ENCODE data around the gene PCDHA4. TPM values are rescaled to one million over a fixed set of nuclear protein-coding genes. Genes with fewer than 3 reads are reported as not detected.

PCDHA4 gene
- total RNA-seq, 1 experiment from 2014 or later = 3.1 TPM

DNA sequence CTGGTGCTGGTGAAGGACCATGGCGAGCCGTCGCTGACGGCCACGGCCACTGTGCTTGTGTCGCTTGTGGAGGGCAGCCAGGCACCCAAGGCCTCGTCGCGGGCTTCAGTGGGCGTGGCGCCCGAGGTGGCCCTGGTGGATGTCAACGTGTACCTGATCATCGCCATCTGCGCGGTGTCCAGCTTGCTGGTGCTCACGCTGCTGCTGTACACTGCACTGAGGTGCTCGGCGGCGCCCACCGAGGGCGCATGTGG lies 51.0 kb downstream of the PCDHA4 start:
- H3K9me3 ChIP-seq (ENCODE audit: control insufficient read depth, insufficient read depth, low read depth, low read length) = no peaks in the 10 kb centered on the region
- intact Hi-C loops (cut with micrococcal nuclease; ENCODE audit: unreplicated experiment) (no loop called here), in situ Hi-C loops (cut with HindIII; ENCODE audit: low pct_unique_long_range_greater_than_20kb, low sequenced_read_pairs) (no loop called here)
- no peaks in the 10 kb centered on the region for H3K27me3 ChIP-seq (ENCODE audit: control insufficient read depth, insufficient read depth, low read length)
- no TSS peak for BruUV-seq (replicated peaks)
- no peak overlapping the region for H3K4me3 ChIP-seq (ENCODE audit: low read depth in 2 of 2, low read length in 2 of 2)
- DNase-seq (ENCODE audit: low read depth, low spot score) (no peak), ATAC-seq (no peak)
- no peaks in the 10 kb centered on the region for H3K36me3 ChIP-seq (ENCODE audit: control insufficient read depth, insufficient read depth, low read length)
- ChIA-PET POLR2A (no interaction called here), CTCF (no interaction called here)
- H3K27ac ChIP-seq (ENCODE audit: low read length) = no peak overlapping the region
- TF ChIP-seq REST (IDR thresholded peaks at IDR 0.05; ENCODE audit: insufficient read depth in 1 of 2, low read depth in 2 of 2, low read length in 1 of 2) (no peak), TCF7L2 (IDR thresholded peaks at IDR 0.05; ENCODE audit: low read depth, low read length) (no peak)
- H3K4me1 ChIP-seq (ENCODE audit: control insufficient read depth, insufficient read depth, low read length) = no peaks in the 10 kb centered on the region

- H3K4me3 ChIP-seq (ENCODE audit: low read depth in 2 of 2, low read length in 2 of 2) = no peak overlapping the region
- BruUV-seq (replicated peaks) = no TSS peak
- ChIA-PET CTCF (interaction anchor here (1.4 kb wide), 1 partner anchor 21 kb away, joined by 3 read pairs; no protein-coding TSS in a partner anchor), POLR2A (no interaction called here)
- H3K27me3 ChIP-seq (ENCODE audit: control insufficient read depth, insufficient read depth, low read length) = no peaks in the 10 kb centered on the region
- H3K9me3 ChIP-seq (ENCODE audit: control insufficient read depth, insufficient read depth, low read depth, low read length) = no peaks in the 10 kb centered on the region
- H3K27ac ChIP-seq (ENCODE audit: low read length) = no peak overlapping the region
- in situ Hi-C loops (cut with HindIII; ENCODE audit: low pct_unique_long_range_greater_than_20kb, low sequenced_read_pairs) (no loop called here), intact Hi-C loops (cut with micrococcal nuclease; ENCODE audit: unreplicated experiment) (no loop called here)
- TF ChIP-seq CTCF (IDR thresholded peaks at IDR 0.05) (no peak), POLR2AphosphoS5 (IDR thresholded peaks at IDR 0.05; ENCODE audit: low read depth, low read length) (no peak), SIN3A (IDR thresholded peaks at IDR 0.05; ENCODE audit: borderline replicate concordance, insufficient read depth, low read depth, low read length) (no peak), REST (IDR thresholded peaks at IDR 0.05; ENCODE audit: insufficient read depth in 1 of 2, low read depth in 2 of 2, low read length in 1 of 2) (no peak), TCF7L2 (IDR thresholded peaks at IDR 0.05; ENCODE audit: low read depth, low read length) (no peak)
- no peaks in the 10 kb centered on the region for H3K4me1 ChIP-seq (ENCODE audit: control insufficient read depth, insufficient read depth, low read length)
- no peak for DNase-seq (ENCODE audit: low read depth, low spot score)
- no peak for ATAC-seq
- no peaks in the 10 kb centered on the region for H3K36me3 ChIP-seq (ENCODE audit: control insufficient read depth, insufficient read depth, low read length)
These were observed 55.8 kb downstream of the PCDHA4 start for GRCh38 chr5:140862441-140863295.

Other genes starting within 250 kb of the PCDHA4 start
- gene SRA1, start 249.6 kb upstream of the PCDHA4 start, total RNA-seq (2021; ENCODE audit: unreplicated experiment) = 52.0 TPM
- 28.6 TPM for gene APBB3, start 242.5 kb upstream of the PCDHA4 start, total RNA-seq (2021; ENCODE audit: unreplicated experiment)
- 96.7 TPM for gene SLC35A4, start 242.2 kb upstream of the PCDHA4 start, total RNA-seq (2021; ENCODE audit: unreplicated experiment)
- 2.5 TPM for gene CD14, start 173.9 kb upstream of the PCDHA4 start, total RNA-seq (2021; ENCODE audit: unreplicated experiment)
- gene TMCO6, start 167.6 kb upstream of the PCDHA4 start, total RNA-seq (2021; ENCODE audit: unreplicated experiment) = 18.9 TPM
- 81.7 TPM for gene NDUFA2, start 159.4 kb upstream of the PCDHA4 start, total RNA-seq (2021; ENCODE audit: unreplicated experiment)
- gene IK, start 159.2 kb upstream of the PCDHA4 start, total RNA-seq (2021; ENCODE audit: unreplicated experiment) = 98.2 TPM
- 49.2 TPM for gene WDR55, start 142.2 kb upstream of the PCDHA4 start, total RNA-seq (2021; ENCODE audit: unreplicated experiment)
- 1.8 TPM for gene DND1, start 133.5 kb upstream of the PCDHA4 start, total RNA-seq (2021; ENCODE audit: unreplicated experiment)
- 76.4 TPM for gene HARS1, start 115.7 kb upstream of the PCDHA4 start, total RNA-seq (2021; ENCODE audit: unreplicated experiment)
- 44.1 TPM for gene HARS2, start 115.6 kb upstream of the PCDHA4 start, total RNA-seq (2021; ENCODE audit: unreplicated experiment)
- gene ZMAT2, start 106.6 kb upstream of the PCDHA4 start, total RNA-seq (2021; ENCODE audit: unreplicated experiment) = 62.2 TPM
- gene PCDHA1, start 20.9 kb upstream of the PCDHA4 start, total RNA-seq (2021; ENCODE audit: unreplicated experiment) = not detected
- not detected for gene PCDHA2, start 12.2 kb upstream of the PCDHA4 start, total RNA-seq (2021; ENCODE audit: unreplicated experiment)
- gene PCDHA3, start 6.0 kb upstream of the PCDHA4 start, total RNA-seq (2021; ENCODE audit: unreplicated experiment) = not detected
- gene PCDHA5, start 14.5 kb downstream of the PCDHA4 start, total RNA-seq (2021; ENCODE audit: unreplicated experiment) = 0.10 TPM
- 0.31 TPM for gene PCDHA6, start 20.9 kb downstream of the PCDHA4 start, total RNA-seq (2021; ENCODE audit: unreplicated experiment)
- gene PCDHA7, start 27.2 kb downstream of the PCDHA4 start, total RNA-seq (2021; ENCODE audit: unreplicated experiment) = 0.15 TPM
- 0.10 TPM for gene PCDHA8, start 34.1 kb downstream of the PCDHA4 start, total RNA-seq (2021; ENCODE audit: unreplicated experiment)
- gene PCDHA9, start 41.3 kb downstream of the PCDHA4 start, total RNA-seq (2021; ENCODE audit: unreplicated experiment) = 0.21 TPM
- gene PCDHA10, start 48.8 kb downstream of the PCDHA4 start, total RNA-seq (2021; ENCODE audit: unreplicated experiment) = 0.33 TPM
- gene PCDHA11, start 61.9 kb downstream of the PCDHA4 start, total RNA-seq (2021; ENCODE audit: unreplicated experiment) = 0.08 TPM
- gene PCDHA12, start 68.2 kb downstream of the PCDHA4 start, total RNA-seq (2021; ENCODE audit: unreplicated experiment) = 10.0 TPM
- 1.0 TPM for gene PCDHA13, start 75.1 kb downstream of the PCDHA4 start, total RNA-seq (2021; ENCODE audit: unreplicated experiment)
- gene PCDHAC1, start 119.2 kb downstream of the PCDHA4 start, total RNA-seq (2021; ENCODE audit: unreplicated experiment) = 0.59 TPM
- gene PCDHAC2, start 159.4 kb downstream of the PCDHA4 start, total RNA-seq (2021; ENCODE audit: unreplicated experiment) = 8.8 TPM
- 0.05 TPM for gene PCDHB1, start 244.3 kb downstream of the PCDHA4 start, total RNA-seq (2021; ENCODE audit: unreplicated experiment)